GM18861 (cell line): Measurements from ENCODE around the gene L3MBTL2.
"Not testable (repeated sequence)": the region's sequence is repeated elsewhere in the genome, so short reads cannot be mapped to it uniquely, and the experiment has no call there.

Source experiments
- ATAC-seq: cut with Tn5 transposase; IDR thresholded peaks from one replicate; pipeline ENCODE4 v1.9.1; 2021; ENCODE audit not compliant: unreplicated experiment

The L3MBTL2 gene

GRCh38 chr22:41240377-41241132 is 35.4 kb downstream of the L3MBTL2 start, which contains the start of gene CHADL:
CHADL (minus strand) TSS chr22:41240931; CDS start chr22:41240881, 50 bp downstream.
- ATAC-seq = no peak

GRCh38 chr22:41241133-41241676 is 36.1 kb downstream of the L3MBTL2 start:
- ATAC-seq = no peak

- ATAC-seq = no peak
Measured at GRCh38 chr22:41242396-41243117, 37.4 kb downstream of the L3MBTL2 start.

GRCh38 chr22:41243361-41243760 is 38.2 kb downstream of the L3MBTL2 start:
- no peak for ATAC-seq

- no peak for ATAC-seq
Measured at GRCh38 chr22:41245917-41246499, 40.9 kb downstream of the L3MBTL2 start.

- no peak for ATAC-seq
Measured at GRCh38 chr22:41247703-41248102, 42.6 kb downstream of the L3MBTL2 start.

- ATAC-seq = no peak
Measured at GRCh38 chr22:41248314-41248713, 43.2 kb downstream of the L3MBTL2 start.

- no peak for ATAC-seq
Measured at GRCh38 chr22:41248758-41249157, 43.6 kb downstream of the L3MBTL2 start.

- ATAC-seq = no peak
Measured at GRCh38 chr22:41249442-41249841, 44.3 kb downstream of the L3MBTL2 start.

GRCh38 chr22:41250127-41250526 is 45.0 kb downstream of the L3MBTL2 start:
- ATAC-seq = no peak

GRCh38 chr22:41252365-41252764 is 47.3 kb downstream of the L3MBTL2 start:
- ATAC-seq = no peak

GRCh38 chr22:41254230-41254629 is 49.1 kb downstream of the L3MBTL2 start:
- no peak for ATAC-seq

- no peak for ATAC-seq
Measured at GRCh38 chr22:41256254-41257253, 51.4 kb downstream of the L3MBTL2 start.

GRCh38 chr22:41257696-41258095 is 52.6 kb downstream of the L3MBTL2 start:
- no peak for ATAC-seq

- not testable (repeated sequence) for ATAC-seq
Measured at GRCh38 chr22:41259756-41260155, 54.6 kb downstream of the L3MBTL2 start.

GRCh38 chr22:41260871-41261270 is 55.8 kb downstream of the L3MBTL2 start:
- ATAC-seq = no peak

- ATAC-seq = no peak
Measured at GRCh38 chr22:41261541-41262249, 56.6 kb downstream of the L3MBTL2 start.

GRCh38 chr22:41262250-41262765 is 57.2 kb downstream of the L3MBTL2 start:
- no peak for ATAC-seq

- ATAC-seq = no peak
Measured at GRCh38 chr22:41263704-41264103, 58.6 kb downstream of the L3MBTL2 start.
